Germinal center (tissue), 1 donor: ENCODE results near the gene ABHD17B.

Experiments
- DNase-seq: peaks from one replicate; pipeline ENCODE4 v3.0.0; 2012; ENCODE audit warnings: mixed read lengths, low spot score

ABHD17B gene

DNA sequence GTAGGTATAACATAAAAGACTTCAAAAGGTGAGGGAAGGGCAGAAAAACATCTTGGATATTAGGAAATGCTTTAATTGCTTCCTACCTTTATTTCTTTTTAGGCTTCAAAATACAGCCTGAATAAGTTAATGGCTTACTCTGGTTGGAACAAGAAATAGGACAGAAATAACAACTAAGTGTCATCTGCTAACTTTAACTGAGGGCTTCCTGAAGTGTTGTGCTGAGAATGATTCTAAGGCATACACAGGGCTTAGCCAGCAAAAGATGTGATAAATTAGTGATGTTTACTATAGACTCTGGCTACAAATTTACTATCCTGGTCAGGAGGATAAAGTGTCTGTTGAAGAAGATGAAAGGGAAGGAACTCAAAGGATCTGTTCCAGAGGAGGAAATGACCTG is 34.2 kb downstream of the ABHD17B start:
- no peak for DNase-seq

DNA sequence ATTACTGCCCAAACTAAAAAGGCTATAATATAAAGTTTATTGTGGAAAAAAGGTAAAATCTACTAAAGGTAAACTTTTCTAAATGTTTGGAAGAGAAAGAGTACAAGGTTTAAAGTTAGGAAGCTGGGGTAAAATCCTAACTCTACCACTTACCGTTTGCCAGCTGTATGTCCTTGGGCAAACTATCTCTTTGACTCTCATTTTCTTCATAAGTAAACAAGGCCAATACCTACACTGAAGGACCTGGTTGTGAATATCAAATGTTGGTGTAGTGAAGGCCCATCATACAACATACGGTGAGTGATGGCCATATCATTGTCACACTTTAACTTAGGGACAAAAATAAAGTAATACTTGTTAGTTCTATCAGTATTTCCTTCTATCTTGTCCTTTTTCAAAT is 34.9 kb downstream of the ABHD17B start:
- DNase-seq = no peak

DNA sequence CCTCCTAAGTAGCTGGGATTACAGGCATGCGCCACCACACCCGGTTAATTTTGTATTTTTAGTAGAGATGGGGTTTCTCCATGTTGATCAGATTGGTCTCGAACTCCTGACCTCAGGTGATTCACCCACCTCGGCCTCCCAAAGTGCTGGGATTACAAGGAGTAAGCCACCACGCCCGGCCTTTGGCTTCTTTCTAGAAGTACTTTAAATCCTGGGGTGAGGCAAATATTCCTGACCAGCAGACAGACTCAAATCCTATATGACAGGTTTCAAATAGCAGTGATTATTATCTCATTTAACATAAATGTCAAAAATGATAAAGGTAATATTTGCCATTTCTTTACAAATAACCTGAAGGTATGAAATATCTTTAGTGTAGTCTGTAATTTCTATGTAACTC is 35.6 kb downstream of the ABHD17B start:
- no peak for DNase-seq

DNA sequence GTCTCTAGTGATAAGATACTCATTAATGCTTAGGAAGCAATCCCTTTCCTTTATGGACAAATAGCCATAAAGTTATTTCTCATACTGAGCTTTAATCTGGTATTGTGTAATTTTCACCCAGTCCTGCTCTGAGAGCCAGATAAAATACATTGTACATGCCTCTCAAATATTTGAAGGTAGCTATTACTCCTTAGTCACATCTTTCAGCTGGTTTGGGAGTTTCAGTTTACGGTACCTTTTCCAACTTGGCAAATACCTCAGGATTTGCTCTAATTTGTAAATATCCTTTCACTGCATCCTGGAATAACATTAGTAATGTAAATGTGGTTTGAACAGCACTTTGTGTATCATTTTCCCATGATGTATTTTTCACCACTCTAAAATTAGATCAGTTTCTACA is 47.4 kb downstream of the ABHD17B start:
- DNase-seq = no peak

DNA sequence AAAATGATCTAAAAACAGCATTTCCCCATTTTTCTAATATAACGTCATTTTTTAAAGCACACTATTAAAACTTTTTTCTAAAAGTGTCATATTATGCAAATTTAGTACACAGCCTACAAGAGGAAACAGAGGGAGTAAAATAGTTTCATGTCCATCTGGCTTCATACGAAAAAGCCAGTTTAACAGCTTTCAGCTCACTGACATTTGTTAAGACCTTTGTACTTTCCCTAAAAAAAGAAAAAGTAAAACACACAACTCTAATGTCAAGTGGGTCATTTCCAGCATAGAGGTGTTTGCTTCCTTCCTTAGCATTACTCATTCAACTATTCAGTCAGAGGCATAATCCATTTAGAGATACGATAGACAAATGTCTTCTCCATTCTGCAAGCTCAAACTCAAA is 49.4 kb downstream of the ABHD17B start:
- DNase-seq = peak; percentile 11

DNA sequence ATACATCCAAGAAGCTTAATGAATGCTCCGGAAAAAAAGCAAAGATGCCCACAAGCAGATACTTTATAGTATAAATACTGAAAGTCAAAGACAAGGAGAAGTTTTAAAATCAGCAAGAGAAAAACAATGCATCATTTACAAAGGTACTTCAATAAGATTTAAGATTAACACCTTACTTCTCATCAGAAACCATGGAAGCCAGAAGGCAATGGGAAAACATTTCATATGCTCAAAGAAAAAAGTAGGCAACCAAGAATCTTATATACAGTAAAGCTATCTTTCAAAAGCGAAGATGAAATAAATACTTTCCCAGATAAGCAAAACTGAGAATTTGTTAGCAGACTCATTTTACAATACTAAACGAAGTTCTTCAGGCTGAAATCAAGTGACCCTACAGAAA is 51.1 kb downstream of the ABHD17B start:
- DNase-seq = no peak

DNA sequence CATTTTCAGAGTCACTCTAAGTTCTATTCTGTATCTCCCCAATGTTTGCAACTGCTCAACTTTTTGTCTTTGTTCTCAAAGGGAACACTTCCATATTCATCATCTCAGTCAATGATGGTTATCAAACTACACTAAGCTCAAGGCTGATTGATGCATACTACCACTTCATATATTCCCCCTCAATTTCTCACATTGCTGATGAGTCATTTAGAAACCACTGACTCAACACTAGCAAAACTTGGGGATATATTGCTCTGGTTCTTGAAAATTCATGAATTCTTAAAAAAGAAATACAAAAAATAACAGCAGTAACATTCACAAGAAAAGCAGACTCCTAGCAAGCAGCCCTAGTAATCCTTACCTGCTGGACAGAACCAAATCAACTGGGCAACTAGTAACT is 52.2 kb downstream of the ABHD17B start:
- DNase-seq = no peak

DNA sequence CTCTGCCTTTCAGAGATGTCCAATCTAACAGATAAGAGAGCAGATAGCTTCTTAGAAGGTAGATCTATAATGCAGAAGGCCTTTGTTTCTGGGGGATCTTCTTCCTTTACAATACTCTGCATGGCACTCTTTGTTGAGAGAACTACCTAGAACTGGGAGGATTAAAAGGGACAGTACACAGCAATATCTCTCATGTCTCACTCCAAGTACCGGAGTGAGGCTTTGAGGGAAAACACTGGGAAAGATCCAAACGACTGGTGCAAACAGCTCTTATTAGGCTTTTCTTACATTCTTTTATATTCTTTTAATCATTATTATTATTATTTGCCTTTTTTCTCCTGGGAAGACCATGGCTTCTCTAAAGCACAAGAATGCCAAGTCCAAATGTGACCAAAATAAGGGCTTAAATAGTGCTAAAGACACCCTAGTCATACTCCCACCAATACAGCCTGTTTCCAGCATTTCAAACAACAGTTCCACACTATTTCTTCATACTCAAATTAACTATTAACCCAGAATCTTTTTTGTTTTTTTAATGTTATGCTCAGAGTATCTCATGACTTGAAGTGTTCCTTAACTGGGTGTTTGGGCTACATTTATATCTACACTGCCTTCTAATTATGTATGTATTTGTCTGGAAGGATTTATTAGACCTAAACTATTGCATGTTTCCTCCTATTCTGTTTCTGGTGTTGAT is 52.7 kb downstream of the ABHD17B start:
- DNase-seq = no peak

DNA sequence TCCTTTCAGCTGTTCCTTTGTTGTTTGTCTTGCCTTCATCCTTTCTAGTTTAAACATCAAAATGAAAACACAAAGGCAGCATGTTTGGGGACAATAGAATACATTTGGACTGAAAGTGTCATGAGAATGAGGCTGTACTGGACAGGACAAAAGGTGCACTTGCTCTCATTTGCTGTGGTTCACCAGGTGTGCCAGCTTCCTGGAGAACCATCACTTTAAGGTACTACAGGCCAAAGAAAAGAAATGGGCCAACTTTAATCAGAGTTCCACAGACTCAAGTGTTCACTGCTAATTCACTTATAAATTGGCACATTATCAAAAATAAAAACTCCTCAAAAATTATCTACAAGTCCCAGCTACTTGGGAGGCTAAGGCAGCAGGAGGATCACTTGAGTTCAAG is 53.8 kb downstream of the ABHD17B start:
- no peak for DNase-seq

DNA sequence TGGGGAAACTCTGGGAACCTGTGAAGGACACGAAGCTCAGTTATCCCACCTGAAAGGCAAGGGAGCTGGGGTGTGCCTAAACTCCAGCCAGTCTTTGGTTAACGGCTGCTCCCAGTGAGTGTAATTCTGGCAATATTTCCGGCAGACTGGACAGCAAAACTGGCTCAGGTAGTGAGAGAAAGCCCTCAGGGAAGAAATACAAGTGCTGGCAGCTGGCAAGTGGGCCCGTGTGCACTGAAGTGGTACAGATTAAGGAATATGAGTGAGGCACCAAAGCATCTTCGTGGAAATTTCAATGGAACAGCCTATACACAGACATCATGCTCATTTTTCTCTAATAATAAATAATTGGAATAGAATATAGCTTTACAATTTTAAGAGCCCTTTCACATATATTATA is 56.2 kb downstream of the ABHD17B start:
- DNase-seq = no peak

DNA sequence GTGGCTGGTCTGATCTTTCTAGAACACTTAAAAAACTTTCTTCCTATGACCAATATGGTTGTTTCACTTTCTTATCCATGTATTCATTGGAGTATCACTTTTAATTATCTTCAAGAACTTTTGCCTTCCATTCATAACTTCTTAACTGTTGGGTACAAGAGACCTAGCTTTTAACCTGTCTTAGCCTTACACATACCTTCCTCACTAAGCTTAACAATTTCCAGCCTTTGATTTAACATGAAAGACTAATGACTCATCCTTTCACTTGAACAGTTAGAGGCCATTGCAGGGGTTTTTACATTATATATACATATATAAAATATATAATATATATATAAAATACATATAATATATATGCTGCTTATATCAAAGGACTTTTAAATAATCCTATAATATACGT is 57.9 kb downstream of the ABHD17B start:
- no peak for DNase-seq

DNA sequence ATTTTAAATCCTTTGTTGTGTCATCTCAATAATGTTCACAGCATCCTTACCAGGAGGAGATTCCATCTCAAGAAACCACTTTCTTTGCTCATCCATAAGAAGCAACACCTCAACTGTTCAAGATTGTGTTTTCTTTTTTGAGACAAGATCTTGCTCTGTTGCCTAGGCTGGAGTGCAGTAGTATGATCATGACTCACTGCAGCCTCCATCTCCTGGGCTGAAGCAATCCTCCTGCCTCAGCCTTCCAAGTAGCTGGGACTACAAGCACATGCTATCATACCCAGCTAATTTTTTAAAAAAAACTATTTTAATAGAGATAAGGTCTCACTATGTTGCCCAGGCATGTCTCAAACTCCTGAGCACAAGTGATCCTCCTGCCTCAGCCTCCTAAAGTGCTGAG is 60.0 kb downstream of the ABHD17B start:
- DNase-seq = no peak

DNA sequence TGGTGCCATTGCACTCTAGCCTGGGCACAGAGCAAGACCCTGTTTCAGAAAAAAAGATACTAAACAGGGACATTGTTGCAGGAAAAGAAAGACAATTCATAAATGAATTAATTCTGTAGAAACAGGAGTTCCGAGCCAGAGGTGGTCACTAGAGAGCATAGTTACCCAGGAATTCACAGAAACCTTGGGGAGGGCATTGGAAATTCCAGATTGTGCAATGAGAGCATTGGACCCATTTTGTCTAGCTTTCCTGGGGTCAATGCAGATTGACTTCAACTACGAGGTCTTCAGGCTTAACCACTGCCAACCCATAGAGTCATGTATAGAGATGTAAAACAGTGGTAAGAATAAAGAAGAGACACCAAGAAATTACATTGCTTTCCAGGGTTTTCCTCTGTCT is 63.1 kb downstream of the ABHD17B start:
- DNase-seq = no peak

DNA sequence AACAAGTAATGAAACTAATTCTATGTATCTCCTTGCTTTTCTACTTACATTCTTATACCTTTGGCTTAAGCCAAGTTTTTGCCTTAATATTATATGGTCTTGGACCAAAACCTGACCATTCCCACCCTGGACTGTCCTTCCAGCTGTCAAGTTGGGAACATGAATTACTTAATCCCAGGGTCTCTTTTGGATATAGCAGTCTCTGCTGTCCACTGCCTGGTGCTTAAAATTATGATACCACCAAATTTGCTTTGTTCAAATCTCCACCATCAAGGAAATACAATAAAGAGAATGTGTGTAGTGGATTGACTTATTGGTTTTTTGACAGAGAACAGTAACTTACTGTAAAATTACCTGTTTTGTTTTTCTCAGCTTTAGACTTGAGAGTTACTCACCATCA is 66.2 kb downstream of the ABHD17B start:
- DNase-seq = no peak

DNA sequence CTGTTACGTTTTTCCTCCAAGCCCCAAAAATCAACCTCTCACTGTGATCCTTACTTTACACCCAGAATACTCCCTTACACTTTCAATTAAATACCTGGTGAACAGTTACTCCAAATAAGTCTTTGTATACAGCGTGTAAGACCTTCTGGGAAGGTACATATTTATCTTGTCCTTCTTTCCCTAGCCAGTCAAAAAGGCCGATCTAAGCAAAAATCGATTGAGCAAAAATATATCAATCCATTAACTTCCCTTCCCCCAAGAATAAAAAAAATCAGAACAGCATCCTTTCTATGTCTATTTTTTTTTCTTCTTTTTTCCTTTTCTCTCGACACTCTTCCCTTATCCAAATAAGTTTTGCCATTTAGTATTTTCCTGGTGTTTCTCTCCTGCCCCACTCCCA is 71.3 kb downstream of the ABHD17B start:
- DNase-seq = no peak

DNA sequence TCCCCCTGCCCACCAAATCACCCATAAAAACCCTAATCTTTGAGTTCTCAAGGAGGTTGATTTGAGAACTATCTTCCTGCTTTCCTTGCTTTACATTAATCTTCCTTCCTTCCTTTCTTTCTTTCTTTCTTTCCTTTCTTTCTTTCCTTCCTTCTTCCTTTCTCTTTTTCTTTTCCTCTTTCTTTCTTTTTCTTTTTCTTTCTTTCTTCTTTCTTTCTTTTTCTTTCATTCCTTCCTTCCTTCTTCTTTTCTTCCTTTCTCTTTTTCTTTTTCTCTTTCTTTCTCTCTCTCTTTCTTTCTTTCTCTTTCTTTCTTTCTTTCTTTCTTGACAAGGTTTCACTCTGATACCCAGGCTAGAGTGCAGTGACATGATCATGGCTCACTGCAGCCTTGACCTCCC is 75.4 kb downstream of the ABHD17B start:
- DNase-seq = no peak

DNA sequence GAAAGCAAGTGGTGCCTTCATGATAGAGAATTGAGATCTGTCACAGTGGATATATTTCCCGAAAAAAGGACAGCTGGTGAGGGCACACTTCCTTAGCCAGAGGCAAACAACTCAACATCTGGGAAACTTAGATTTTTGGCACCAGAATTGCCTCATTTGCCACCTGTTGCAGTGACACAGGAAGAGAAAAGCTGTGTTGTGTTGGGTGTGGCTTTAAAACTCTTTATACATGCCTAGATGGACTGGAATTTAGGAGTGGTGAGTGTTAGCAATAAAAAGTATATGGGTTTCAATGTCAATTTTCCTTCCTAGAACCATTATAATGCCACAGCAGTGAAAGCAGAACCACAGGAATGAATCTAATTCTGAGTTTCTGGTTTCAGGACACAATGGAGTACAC is 80.1 kb downstream of the ABHD17B start:
- no peak for DNase-seq

DNA sequence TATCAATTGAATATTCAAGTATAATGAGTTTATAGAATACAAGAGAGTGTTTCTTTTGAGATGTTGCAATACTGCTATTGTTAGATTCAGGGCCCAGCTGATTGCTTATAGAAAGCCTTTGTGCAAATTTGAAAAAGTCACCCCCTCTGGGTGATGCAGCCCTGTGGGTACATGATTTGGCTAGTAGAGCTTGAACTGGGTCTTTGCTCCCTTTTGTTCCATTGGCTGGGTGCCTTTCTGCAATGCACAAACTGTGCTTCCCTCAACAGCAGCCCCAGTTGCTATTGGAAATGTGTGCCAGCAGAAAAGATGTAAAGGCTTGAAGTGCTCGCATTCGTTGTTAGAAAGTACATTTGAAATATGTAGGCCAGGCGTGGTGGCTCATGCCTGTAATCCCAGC is 80.8 kb downstream of the ABHD17B start:
- DNase-seq = no peak

DNA sequence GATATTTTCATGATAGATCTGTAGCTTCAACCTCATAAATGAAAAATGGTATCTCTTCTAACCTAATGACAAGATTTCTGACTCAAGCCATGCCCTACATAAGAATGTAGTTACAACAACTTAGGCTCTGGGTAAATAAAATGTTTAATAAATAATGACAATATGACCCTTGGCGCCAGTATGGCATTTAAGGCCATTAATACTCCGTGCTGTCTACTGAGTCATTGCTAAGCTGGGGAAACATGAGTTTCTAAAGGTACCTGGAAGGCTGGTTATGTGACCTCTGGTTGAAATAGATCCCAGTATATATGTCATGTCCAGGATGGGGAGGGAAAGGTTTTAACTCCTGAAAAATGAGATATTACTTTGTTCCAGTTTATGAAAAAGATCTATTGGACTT is 84.7 kb downstream of the ABHD17B start:
- DNase-seq = no peak

DNA sequence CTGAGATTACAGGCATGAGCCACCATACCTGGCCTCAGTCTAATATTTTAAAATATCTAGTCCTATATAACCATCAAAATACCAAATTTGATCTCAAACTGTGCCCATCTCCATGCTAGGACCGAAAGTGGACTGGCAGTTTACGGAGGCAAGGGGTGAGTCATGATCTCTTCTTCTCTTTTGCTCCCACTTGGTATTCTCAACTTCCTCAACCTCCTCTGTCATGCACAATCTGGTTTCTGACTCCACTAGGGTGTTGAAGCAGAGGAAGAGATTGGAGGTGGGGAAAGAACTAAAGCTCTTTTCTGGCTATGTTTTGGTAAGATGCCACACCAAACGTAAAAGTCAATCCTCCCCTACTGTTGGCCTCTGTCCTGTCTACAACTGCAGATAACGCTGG is 86.7 kb downstream of the ABHD17B start:
- no peak for DNase-seq

DNA sequence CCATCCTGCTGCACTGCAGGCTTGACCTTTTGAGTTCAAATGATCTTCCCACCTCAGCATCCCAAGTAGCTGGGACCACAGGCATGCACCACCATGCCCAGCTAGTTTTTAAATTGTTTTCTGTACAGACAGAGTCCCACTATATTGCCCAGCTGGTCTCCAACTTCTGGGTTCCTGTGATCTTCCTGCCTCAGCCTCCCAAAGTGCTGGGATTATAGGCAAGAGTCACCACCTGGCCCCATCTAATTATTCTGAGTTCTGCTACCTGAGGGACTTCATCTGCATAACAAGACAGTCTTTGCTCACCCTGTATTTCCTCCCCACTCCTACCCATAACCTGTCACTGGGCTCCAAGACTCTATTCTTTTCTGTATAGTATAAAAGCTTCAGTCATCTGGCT is 88.1 kb downstream of the ABHD17B start:
- no peak for DNase-seq

DNA sequence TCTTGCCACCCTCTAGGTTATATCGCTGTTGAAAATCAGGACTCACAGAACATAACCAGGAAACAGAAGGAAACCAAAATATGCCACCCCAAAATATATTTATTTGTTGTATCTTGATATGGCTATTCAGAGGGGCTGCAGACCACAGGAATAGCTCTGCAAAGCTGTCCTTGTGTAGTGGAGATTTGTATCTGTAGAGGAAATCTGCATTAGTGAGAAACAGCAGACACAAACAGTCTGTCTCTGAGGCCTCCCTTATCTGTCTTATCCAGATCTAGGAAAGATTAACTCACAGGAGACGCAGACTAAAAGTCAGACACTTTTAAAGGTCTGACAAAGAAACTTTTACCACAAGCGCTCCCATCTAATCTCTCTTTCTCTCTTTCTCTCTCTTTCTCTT is 88.5 kb downstream of the ABHD17B start:
- DNase-seq = no peak

DNA sequence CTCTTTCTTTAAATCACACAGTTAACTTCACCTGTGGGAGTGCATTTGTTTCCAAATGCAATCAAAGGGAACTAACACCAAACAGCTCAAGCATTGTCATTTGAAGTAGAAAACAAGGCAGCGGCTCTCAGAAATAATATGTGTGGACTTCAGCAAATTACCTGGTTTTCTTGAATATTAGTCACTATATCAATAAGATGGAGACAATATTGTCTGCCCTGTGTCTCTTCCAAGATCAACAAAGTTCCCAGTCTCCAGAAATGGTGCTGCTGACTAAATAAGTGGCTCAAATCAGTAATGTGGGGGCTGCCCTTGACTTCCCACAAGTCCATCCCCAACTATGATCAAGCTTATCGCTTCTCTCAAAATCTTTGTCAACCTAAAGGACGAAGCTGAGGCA is 89.6 kb downstream of the ABHD17B start:
- DNase-seq = no peak

DNA sequence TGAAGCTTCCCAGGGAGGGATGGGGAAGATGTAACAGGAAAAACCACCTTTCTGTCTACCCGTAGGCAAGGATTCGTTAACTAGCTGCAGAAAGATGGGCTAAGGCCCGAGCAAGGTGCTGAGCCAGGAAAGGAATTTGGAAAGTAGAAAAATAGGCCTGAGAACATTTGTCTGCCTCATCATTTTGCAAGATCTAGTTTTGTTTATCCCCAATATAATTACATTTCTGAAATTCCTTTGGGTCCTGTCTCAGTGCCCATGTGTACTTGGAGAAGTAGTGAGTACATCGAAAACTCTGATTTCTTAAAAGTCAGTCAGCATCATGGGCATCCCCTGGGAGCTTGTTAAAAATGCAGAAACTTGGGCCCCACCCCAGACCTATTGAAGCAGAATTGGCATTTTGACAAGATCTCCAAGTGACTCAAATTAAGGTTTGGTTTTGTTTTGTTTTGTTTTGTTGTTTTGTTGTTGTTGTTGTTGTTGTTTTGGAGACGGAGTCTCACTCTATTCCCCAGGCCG is 90.5 kb downstream of the ABHD17B start:
- no peak for DNase-seq
